Cardiac muscle cell (in vitro differentiated cells and primary cell): ENCODE data around the gene MTMR11. TPM values are rescaled to one million over a fixed set of nuclear protein-coding genes. Genes with fewer than 3 reads are reported as not detected.
A peak's percentile ranks its signal among the peaks of the same experiment; 100 is the strongest.

ENCODE experiments used
- DNase-seq, 2 donors: peaks; one replicate each; pipeline versions ENCODE4 v3.0.0 to v3.0.0-alpha.2; 2010 to 2017; ENCODE audit warnings: low read depth in 1 of 2, low spot score in 1 of 2
- H3K27ac ChIP-seq: fragments of 200-600 bp; sonication (generic); 2 replicates; pipeline ENCODE4 v1.5.1; 2016
- H3K27me3 ChIP-seq: fragments of 200-600 bp; sonication (generic); 2 replicates; pipeline ENCODE4 v1.6.0; 2016; ENCODE audit warnings: control low read depth
- H3K36me3 ChIP-seq: fragments of 200-600 bp; sonication (generic); 2 replicates; pipeline ENCODE4 v1.5.1; 2016; ENCODE audit warnings: control low read depth
- H3K4me1 ChIP-seq: fragments of 200-600 bp; sonication (generic); 2 replicates; pipeline ENCODE4 v1.8.1; 2017; ENCODE audit warnings: low read depth, mild to moderate bottlenecking, mixed run types
- H3K4me3 ChIP-seq: fragments of 200-600 bp; sonication (generic); 2 replicates; pipeline ENCODE4 v1.5.1; 2016; ENCODE audit warnings: mild to moderate bottlenecking
- H3K9me3 ChIP-seq: fragments of 200-600 bp; sonication (generic); 2 replicates; pipeline ENCODE4 v1.5.1; 2017; ENCODE audit warnings: low read depth, mild to moderate bottlenecking, control low read depth
- CTCF ChIP-seq: IDR thresholded peaks from 2 replicates; pipeline ENCODE4 v1.5.1; 2012; ENCODE audit warnings: low read depth, mild to moderate bottlenecking, low read length
- polyA plus RNA-seq: library from polyadenylated mRNA; unstranded; fragments of >200 nt; fragmentation: Nextera tagmentation; extraction: Ambion mirVana; gene quantifications from 2 replicates; pipeline ENCODE4 v1.2.1, GENCODE V29; 2016
- total RNA-seq: library from RNA; depleted of rRNA; stranded (reverse); fragments of >200 nt; gene quantifications from 2 replicates; pipeline ENCODE4 v1.2.3, GENCODE V29; 2016

Gene MTMR11
- total and polyA plus RNA-seq, 2 experiments from 2014 or later = 1.3 to 2.3 TPM

GRCh38 chr1:149885339-149886120 lies 51.1 kb downstream of the MTMR11 start:
- H3K9me3 ChIP-seq = no peaks in the 10 kb centered on the region
- no peaks in the 10 kb centered on the region for H3K36me3 ChIP-seq
- H3K27ac ChIP-seq = peak overlapping the region; percentile 98
- no peaks in the 10 kb centered on the region for H3K27me3 ChIP-seq
- DNase-seq = peak; percentile 81 to 83
- peak; percentile 13 for TF ChIP-seq CTCF
- H3K4me3 ChIP-seq = peak overlapping the region; percentile 75
- no peaks in the 10 kb centered on the region for H3K4me1 ChIP-seq

GRCh38 chr1:149884433-149885338 lies 52.0 kb downstream of the MTMR11 start:
- Histone ChIP-seq H3K36me3 (no peaks in the 10 kb centered on the region), H3K4me1 (no peaks in the 10 kb centered on the region), H3K4me3 (peak overlapping the region; percentile 75), H3K27me3 (no peaks in the 10 kb centered on the region), H3K27ac (peak overlapping the region; percentile 98), H3K9me3 (no peaks in the 10 kb centered on the region)
- no peak for TF ChIP-seq CTCF
- DNase-seq = peak in 1 of 2 donors; percentile 19

GRCh38 chr1:149883598-149884247 lies 53.0 kb downstream of the MTMR11 start:
- Histone ChIP-seq H3K27ac (no peak overlapping the region), H3K9me3 (no peaks in the 10 kb centered on the region), H3K4me3 (peak overlapping the region; percentile 75), H3K27me3 (no peaks in the 10 kb centered on the region), H3K4me1 (no peaks in the 10 kb centered on the region), H3K36me3 (no peaks in the 10 kb centered on the region)
- DNase-seq = no peak
- TF ChIP-seq CTCF = no peak

- H3K9me3 ChIP-seq = no peaks in the 10 kb centered on the region
- H3K27me3 ChIP-seq = no peaks in the 10 kb centered on the region
- no peak overlapping the region for H3K4me3 ChIP-seq
- no peak for TF ChIP-seq CTCF
- no peaks in the 10 kb centered on the region for H3K36me3 ChIP-seq
- no peak for DNase-seq
- H3K27ac ChIP-seq = no peak overlapping the region
- no peaks in the 10 kb centered on the region for H3K4me1 ChIP-seq
These were observed 54.8 kb downstream of the MTMR11 start for GRCh38 chr1:149881876-149882275.

- Histone ChIP-seq H3K9me3 (no peaks in the 10 kb centered on the region), H3K4me3 (no peak overlapping the region), H3K27ac (no peak overlapping the region), H3K36me3 (no peaks in the 10 kb centered on the region), H3K4me1 (no peaks in the 10 kb centered on the region), H3K27me3 (no peaks in the 10 kb centered on the region)
- no peak for TF ChIP-seq CTCF
- no peak for DNase-seq
These were observed 57.1 kb downstream of the MTMR11 start for GRCh38 chr1:149879556-149879955.

Other genes starting within 250 kb of the MTMR11 start
- 0.30 TPM in 1 of 2 replicates, not detected in the other for gene FCGR1A, start 154.2 kb downstream of the MTMR11 start, total RNA-seq
- gene FCGR1A, start 154.2 kb downstream of the MTMR11 start, polyA plus RNA-seq = 0.12 and 0.64 TPM in 2 replicates
- gene BOLA1, start 37.3 kb downstream of the MTMR11 start, total RNA-seq = 26.2 and 46.0 TPM in 2 replicates
- gene BOLA1, start 37.3 kb downstream of the MTMR11 start, polyA plus RNA-seq = 32.5 and 34.0 TPM in 2 replicates
- 19.2 and 21.9 TPM in 2 replicates for gene SV2A, start 19.0 kb downstream of the MTMR11 start, total RNA-seq
- gene SV2A, start 19.0 kb downstream of the MTMR11 start, polyA plus RNA-seq = 20.0 and 23.3 TPM in 2 replicates
- 18.1 and 19.1 TPM in 2 replicates for gene SF3B4, start 9.1 kb downstream of the MTMR11 start, total RNA-seq
- gene SF3B4, start 9.1 kb downstream of the MTMR11 start, polyA plus RNA-seq = 74.9 and 75.8 TPM in 2 replicates
- 9.7 and 16.4 TPM in 2 replicates for gene OTUD7B, start 73.8 kb upstream of the MTMR11 start, total RNA-seq
- 3.1 and 5.1 TPM in 2 replicates for gene OTUD7B, start 73.8 kb upstream of the MTMR11 start, polyA plus RNA-seq
- 46.6 and 53.4 TPM in 2 replicates for gene VPS45, start 130.9 kb upstream of the MTMR11 start, total RNA-seq
- 70.4 and 71.2 TPM in 2 replicates for gene VPS45, start 130.9 kb upstream of the MTMR11 start, polyA plus RNA-seq
- gene PLEKHO1, start 213.0 kb upstream of the MTMR11 start, total RNA-seq = 94.1 and 102 TPM in 2 replicates
- gene PLEKHO1, start 213.0 kb upstream of the MTMR11 start, polyA plus RNA-seq = 143 and 149 TPM in 2 replicates